Subcutaneous adipose tissue (tissue), 4 donors: ENCODE data around the gene CACNB1. TPM values are rescaled to one million over a fixed set of nuclear protein-coding genes. Genes with fewer than 3 reads are reported as not detected.

Source experiments
- total RNA-seq, 4 donors: library from RNA; depleted of rRNA; stranded (reverse); fragments of >200 nt; gene quantifications; one replicate each; pipeline ENCODE4 v1.1.0, GENCODE V29; 2016
- TF ChIP-seq, protein P1 (sequence below): fragments of 450-650 bp; IDR thresholded peaks from one replicate; pipeline ENCODE4 v1.5.1; 2016; ENCODE audit warnings: low read depth, mild to moderate bottlenecking, control low read depth, antibody characterized with exemption, moderate library complexity

CACNB1 gene
- total RNA-seq, 4 donors from 2014 or later: 2.6 to 7.3 (median 5.8) TPM

DNA sequence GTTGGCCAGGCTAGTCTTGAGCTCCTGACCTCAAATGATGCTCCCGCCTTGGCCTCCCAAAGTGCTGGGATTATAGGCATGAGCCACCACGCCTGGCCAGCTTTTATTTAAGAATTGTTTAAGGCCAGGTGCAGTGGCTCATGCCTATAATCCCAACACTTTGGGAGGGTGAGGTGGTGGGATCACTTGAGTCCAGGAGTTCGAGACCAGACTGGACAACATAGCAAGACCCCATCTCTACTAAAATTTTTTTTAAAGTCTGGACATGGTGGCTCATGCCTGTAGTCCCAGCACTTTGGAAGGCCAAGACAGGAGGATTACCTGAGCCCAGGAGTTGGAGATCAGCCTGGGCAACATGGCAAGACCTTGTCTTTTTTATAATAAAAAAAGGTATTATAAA is 51.2 kb downstream of the CACNB1 start:
- TF ChIP-seq, protein P1, sequence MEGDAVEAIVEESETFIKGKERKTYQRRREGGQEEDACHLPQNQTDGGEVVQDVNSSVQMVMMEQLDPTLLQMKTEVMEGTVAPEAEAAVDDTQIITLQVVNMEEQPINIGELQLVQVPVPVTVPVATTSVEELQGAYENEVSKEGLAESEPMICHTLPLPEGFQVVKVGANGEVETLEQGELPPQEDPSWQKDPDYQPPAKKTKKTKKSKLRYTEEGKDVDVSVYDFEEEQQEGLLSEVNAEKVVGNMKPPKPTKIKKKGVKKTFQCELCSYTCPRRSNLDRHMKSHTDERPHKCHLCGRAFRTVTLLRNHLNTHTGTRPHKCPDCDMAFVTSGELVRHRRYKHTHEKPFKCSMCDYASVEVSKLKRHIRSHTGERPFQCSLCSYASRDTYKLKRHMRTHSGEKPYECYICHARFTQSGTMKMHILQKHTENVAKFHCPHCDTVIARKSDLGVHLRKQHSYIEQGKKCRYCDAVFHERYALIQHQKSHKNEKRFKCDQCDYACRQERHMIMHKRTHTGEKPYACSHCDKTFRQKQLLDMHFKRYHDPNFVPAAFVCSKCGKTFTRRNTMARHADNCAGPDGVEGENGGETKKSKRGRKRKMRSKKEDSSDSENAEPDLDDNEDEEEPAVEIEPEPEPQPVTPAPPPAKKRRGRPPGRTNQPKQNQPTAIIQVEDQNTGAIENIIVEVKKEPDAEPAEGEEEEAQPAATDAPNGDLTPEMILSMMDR: no peak

DNA sequence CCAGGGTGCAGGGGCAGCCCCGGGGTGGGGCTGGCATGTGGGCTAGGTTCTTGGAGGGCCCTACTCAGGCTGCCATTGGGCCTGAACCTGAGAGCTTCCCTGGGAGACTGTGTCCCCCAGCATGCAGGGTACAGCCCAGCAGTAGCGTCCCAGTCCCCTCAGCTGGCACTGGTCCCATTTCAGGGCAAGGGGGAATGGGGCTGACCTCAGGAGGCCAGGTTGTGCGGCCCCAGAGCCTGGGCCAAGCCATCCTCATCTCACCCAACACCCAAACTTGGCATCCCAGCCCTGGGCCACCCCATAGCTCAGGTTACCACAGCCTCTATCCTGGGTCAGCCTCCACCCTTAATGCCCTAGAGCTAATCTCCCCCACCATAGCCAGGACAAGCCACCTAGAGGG is 52.3 kb downstream of the CACNB1 start:
- TF ChIP-seq, protein P1: no peak

DNA sequence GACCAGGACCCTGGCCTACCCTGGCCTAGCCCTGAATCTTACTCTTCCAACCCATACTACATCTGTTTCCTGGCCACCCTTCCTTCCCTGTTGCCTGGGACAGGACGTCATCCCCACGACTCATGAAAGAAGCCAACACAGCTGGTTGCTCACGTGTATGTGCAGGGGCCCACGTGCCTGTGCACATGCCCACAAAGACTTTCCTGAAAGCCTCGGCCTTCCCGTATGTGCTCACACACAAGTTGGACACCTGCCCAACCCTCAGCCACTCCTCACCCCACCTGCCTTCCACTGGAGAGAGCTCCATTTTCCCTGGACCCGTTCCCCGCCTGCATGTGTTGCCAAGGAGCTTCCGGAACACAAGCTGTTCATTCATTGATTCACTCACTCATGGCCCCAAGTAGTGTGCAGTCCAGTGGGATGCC is 53.0 kb downstream of the CACNB1 start:
- TF ChIP-seq, protein P1: no peak

DNA sequence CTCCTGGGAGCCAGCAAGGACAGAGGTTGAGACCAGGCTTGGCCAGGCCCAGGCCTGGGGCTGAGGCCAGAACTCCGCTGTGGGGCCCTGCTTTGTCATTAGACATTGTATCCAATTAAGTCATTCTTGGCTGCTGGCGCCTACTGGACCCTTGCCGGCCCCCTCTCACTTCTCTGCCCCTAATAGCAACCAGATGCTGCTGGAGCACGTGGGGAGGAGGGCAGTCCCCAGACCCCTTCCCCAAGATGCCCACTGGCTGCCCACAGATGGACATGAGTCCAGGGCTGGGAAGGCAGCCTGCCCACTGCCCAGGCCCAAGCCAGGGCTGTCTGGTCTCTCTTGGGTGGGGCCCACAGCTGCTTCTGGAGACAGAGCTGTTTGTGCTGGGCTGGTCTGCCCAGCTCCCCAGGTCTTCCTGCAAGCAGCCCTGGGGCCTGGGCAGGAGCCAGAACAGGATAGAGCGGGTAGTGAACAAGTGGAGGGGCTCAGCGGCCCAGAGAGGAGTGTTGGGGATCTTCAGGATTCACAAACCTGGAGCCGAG is 53.8 kb downstream of the CACNB1 start:
- TF ChIP-seq, protein P1: no peak

DNA sequence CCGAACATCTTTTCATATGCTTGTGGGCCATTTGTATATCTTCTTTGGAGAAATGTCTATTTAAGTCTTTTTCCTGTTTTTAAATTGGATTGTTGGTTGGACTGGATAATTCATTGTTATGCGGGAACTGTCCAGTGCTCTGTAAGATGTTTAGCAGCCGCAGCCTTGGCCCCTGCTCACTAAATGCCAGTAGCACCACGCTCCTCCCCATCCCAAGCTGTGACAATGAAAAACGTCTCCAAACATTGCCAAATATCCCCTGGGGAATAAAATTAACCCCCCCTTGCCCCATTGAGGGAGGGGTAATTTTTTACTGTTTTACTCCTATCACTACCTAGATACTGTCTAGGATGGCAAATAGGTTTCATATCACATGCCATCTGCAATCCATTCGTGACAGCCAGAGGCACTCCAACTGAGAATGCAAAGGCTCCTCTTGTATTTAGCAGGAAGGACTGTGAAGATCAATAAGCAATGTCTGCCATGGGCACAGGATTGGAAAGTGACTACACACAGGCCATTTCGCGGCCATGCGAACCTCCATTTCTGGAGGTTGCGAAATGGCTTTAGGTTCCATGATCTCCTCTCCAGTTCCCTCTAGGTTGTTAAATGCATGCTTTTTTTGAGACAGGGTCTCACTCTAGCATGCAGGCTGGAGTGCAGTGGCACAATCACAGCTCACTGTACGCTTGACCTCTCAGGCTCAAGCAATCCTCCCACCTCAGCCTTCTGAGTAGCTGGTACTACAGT is 55.4 kb downstream of the CACNB1 start:
- TF ChIP-seq, protein P1: no peak

DNA sequence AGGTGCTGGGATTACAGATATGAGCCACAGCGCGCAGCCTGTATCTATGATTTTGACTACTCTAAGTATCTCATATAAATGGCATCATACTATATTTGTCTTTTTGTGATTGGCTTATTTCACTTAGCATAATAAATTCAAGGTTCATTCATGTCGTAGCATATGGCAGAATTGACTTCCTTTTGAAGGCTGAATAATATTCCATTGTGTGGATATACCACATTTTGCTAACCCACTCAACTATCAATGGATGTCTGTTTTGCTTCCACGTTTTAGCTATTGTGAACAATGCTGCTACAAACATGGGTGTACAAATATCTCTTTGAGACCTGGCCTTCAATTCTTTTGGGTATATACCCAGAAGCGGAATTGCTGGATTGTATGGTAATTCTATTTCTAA is 56.2 kb downstream of the CACNB1 start:
- TF ChIP-seq, protein P1: no peak

DNA sequence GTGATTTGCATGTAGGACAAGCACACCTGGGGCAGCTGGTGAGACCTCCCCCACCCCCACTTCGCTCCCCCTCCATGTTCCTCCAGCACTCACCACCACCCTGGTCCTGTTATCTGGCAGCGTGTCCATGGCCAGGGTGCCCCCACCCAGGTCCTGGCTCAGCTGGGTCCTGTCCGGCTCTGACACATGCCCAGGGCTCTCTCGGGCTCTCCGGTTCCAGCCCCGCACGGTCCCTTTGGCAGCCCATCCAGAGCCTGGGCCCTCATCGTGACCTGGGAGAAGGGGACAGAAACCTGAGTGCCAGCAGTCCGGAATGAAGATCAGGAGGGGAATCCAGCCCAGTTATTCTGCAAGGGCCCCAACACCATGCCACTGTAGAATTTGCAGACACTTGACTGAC is 57.9 kb downstream of the CACNB1 start:
- TF ChIP-seq, protein P1: no peak
